WTC11 (cell line): Measurements from ENCODE around the gene RAC2. TPM values are rescaled to one million over a fixed set of nuclear protein-coding genes. Genes with fewer than 3 reads are reported as not detected.

ENCODE experiments used
- ATAC-seq: fragments of 200-7000 bp; cut with Tn5 transposase; 2 replicates; pipeline ENCODE4 v1.10.0; 2021; ENCODE audit warnings: mild to moderate bottlenecking, moderate library complexity
- CTCF ChIA-PET: fragments of 300-600 bp; sonication (Branson Sonifier 250); formaldehyde crosslinking; loops from one replicate; lab custom pipeline; 2021; ENCODE audit warnings: antibody characterized with exemption; lab: Charles Lee
- POLR2A ChIA-PET: fragments of 350-600 bp; sonication (Branson Sonifier 250); formaldehyde crosslinking; loops from one replicate; lab custom pipeline; 2021; ENCODE audit warnings: antibody characterized with exemption; lab: Charles Lee
- DNase-seq: peaks from one replicate; pipeline ENCODE4 v3.0.0; 2021; ENCODE audit warnings: low spot score
- H3K27ac Mint-ChIP-seq: 2 replicates; pipeline ENCODE4 v1.8.0; 2021; ENCODE audit warnings: mixed read lengths
- H3K27me3 Mint-ChIP-seq: 2 replicates; pipeline ENCODE4 v1.8.0; 2021; ENCODE audit warnings: low read depth, mild to moderate bottlenecking, moderate library complexity, mixed read lengths
- H3K36me3 Mint-ChIP-seq: 2 replicates; pipeline ENCODE4 v1.8.0; 2021; ENCODE audit warnings: mixed read lengths
- H3K4me1 Mint-ChIP-seq: 2 replicates; pipeline ENCODE4 v1.8.0; 2022; ENCODE audit warnings: mixed read lengths
- H3K4me3 Mint-ChIP-seq: 2 replicates; pipeline ENCODE4 v1.8.0; 2021; ENCODE audit warnings: mild to moderate bottlenecking, moderate library complexity, mixed read lengths
- H3K9me3 Mint-ChIP-seq: 2 replicates; pipeline ENCODE4 v1.8.0; 2021; ENCODE audit warnings: mixed read lengths
- AFF4 ChIP-seq: sonication (generic); formaldehyde crosslinking; IDR thresholded peaks from 2 replicates; pipeline ENCODE4 v1.8.1; 2023; ENCODE audit warnings: mild to moderate bottlenecking, missing genetic modification reagents, borderline replicate concordance
- ATF2 ChIP-seq: sonication (generic); formaldehyde crosslinking; IDR thresholded peaks from 2 replicates; pipeline ENCODE4 v1.8.1; 2022; ENCODE audit warnings: low read depth, missing genetic modification reagents, borderline replicate concordance
- ATF3 ChIP-seq: sonication (generic); formaldehyde crosslinking; conservative IDR thresholded peaks from 2 replicates; pipeline ENCODE4 v1.8.1; 2022; ENCODE audit warnings: mild to moderate bottlenecking, missing genetic modification reagents
- CTCF ChIP-seq: fragments of 200-600 bp; IDR thresholded peaks from 2 replicates; pipeline ENCODE4 v1.8.0; 2022; ENCODE audit warnings: antibody characterized with exemption
- ESRRA ChIP-seq: sonication (generic); formaldehyde crosslinking; IDR thresholded peaks from 2 replicates; pipeline ENCODE4 v1.8.1; 2022; ENCODE audit warnings: mild to moderate bottlenecking, missing genetic modification reagents, borderline replicate concordance
- GRHL2 ChIP-seq: fragments of 250-450 bp; sonication (Bioruptor Pico); IDR thresholded peaks from 2 replicates; pipeline ENCODE4 v1.8.0; 2022; ENCODE audit warnings: mild to moderate bottlenecking, moderate library complexity; ENCODE audit not compliant: insufficient replicate concordance, severe bottlenecking
- MXD4 ChIP-seq: fragments of 250-450 bp; sonication (Bioruptor Pico); IDR thresholded peaks from 2 replicates; pipeline ENCODE4 v1.8.0; 2021; ENCODE audit warnings: mild to moderate bottlenecking, moderate library complexity, borderline replicate concordance
- MYBL2 ChIP-seq: sonication (generic); formaldehyde crosslinking; IDR thresholded peaks from 2 replicates; pipeline ENCODE4 v1.8.1; 2023; ENCODE audit warnings: mild to moderate bottlenecking, moderate library complexity, missing genetic modification reagents
- NR3C1 ChIP-seq: sonication (generic); formaldehyde crosslinking; conservative IDR thresholded peaks from 2 replicates; pipeline ENCODE4 v1.8.1; 2023; ENCODE audit warnings: low read depth, mild to moderate bottlenecking, missing genetic modification reagents
- OVOL2 ChIP-seq: fragments of 250-450 bp; sonication (Bioruptor Pico); IDR thresholded peaks from 2 replicates; pipeline ENCODE4 v1.9.0; 2021; ENCODE audit warnings: mild to moderate bottlenecking, borderline replicate concordance
- PRDM15 ChIP-seq: sonication (generic); formaldehyde crosslinking; IDR thresholded peaks from 2 replicates; pipeline ENCODE4 v1.8.0; 2022; ENCODE audit warnings: missing genetic modification reagents
- PRRX2 ChIP-seq: fragments of 250-450 bp; sonication (Bioruptor Pico); IDR thresholded peaks from 2 replicates; pipeline ENCODE4 v1.8.0; 2021; ENCODE audit warnings: mild to moderate bottlenecking
- TP53 ChIP-seq: sonication (generic); formaldehyde crosslinking; IDR thresholded peaks from 2 replicates; pipeline ENCODE4 v1.8.1; 2023; ENCODE audit warnings: mild to moderate bottlenecking, missing genetic modification reagents
- ZNF219 ChIP-seq: sonication (generic); formaldehyde crosslinking; IDR thresholded peaks from 2 replicates; pipeline ENCODE4 v1.8.0; 2023; ENCODE audit warnings: missing genetic modification reagents, mild to moderate bottlenecking, borderline replicate concordance
- total RNA-seq: library from RNA; stranded (reverse); gene quantifications from 3 replicates; pipeline ENCODE4 v1.2.3, GENCODE V29; 2021

Gene RAC2
- total RNA-seq, 1 experiment from 2014 or later = 3.6 TPM

- no peak for DNase-seq
Observed at GRCh38 chr22:37258753-37259401, 14.8 kb upstream of the RAC2 start.

More at GRCh38 chr22:37258753-37259401, 14.8 kb upstream of the RAC2 start:
- no peaks in the 10 kb centered on the region; the same call in 1 of the 2 replicates for H3K36me3 Mint-ChIP-seq
- peaks cover 4% of the 10 kb centered on the region for H3K9me3 Mint-ChIP-seq
- peaks cover 19% of the 10 kb centered on the region for H3K4me1 Mint-ChIP-seq
- peak overlapping the region; percentile 59 for H3K4me3 Mint-ChIP-seq
- ChIA-PET CTCF (interaction anchor here (0.6 to 4.5 kb wide), 55 partner anchors 8 to 348 kb away, joined by 3 to 83 read pairs (median 5); partner anchors contain the start of genes IL2RB, RAC2 and SSTR3), POLR2A (no interaction called here)
- no peak overlapping the region for H3K27ac Mint-ChIP-seq
- ATAC-seq = peak; percentile 43
- H3K27me3 Mint-ChIP-seq = peaks cover 30% of the 10 kb centered on the region
- TF ChIP-seq NR3C1 (CRISPR knock-in tag) (no peak), AFF4 (CRISPR knock-in tag) (no peak), CTCF (no peak), MXD4 (CRISPR knock-in tag) (no peak), ATF3 (CRISPR knock-in tag) (no peak), MYBL2 (no peak), GRHL2 (no peak), PRDM15 (no peak), ESRRA (CRISPR knock-in tag) (no peak), OVOL2 (CRISPR knock-in tag) (no peak), PRRX2 (no peak), ATF2 (CRISPR knock-in tag) (no peak), TP53 (CRISPR knock-in tag) (no peak), ZNF219 (CRISPR knock-in tag) (no peak)
